Psoas muscle (tissue), 8 donors: Measurements from ENCODE around the gene SEMA3F. TPM values are rescaled to one million over a fixed set of nuclear protein-coding genes. Genes with fewer than 3 reads are reported as not detected.

Source experiments
- ATAC-seq, 4 donors: fragments of 200-7000 bp; cut with Tn5 transposase; one replicate each; pipeline ENCODE4 v1.9.1; 2020; ENCODE audit warnings: moderate library complexity in 3 of 4, mild to moderate bottlenecking in 2 of 4
- DNase-seq, 2 donors: peaks; one replicate each; pipeline ENCODE4 v3.0.0-alpha.2; 2020
- H3K27ac ChIP-seq: fragments of 200-600 bp; one replicate; pipeline ENCODE4 v1.8.0; 2022
- H3K27me3 ChIP-seq, 3 donors: fragments of 200-600 bp in 1 of 3; one replicate each; pipeline versions ENCODE4 v1.6.1 to v1.8.0; 2013 to 2022; ENCODE audit warnings: low read length in 2 of 3, mild to moderate bottlenecking in 2 of 3, moderate library complexity in 1 of 3; ENCODE audit not compliant: insufficient read depth in 3 of 3
- H3K36me3 ChIP-seq, 2 donors: fragments of 200-600 bp in 1 of 2; one replicate each; pipeline versions ENCODE4 v1.6.1 to v1.8.0; 2013 to 2022; ENCODE audit warnings: low read depth in 1 of 2, mild to moderate bottlenecking in 1 of 2, moderate library complexity in 1 of 2; ENCODE audit not compliant: insufficient read depth in 1 of 2
- H3K4me1 ChIP-seq: fragments of 200-600 bp; one replicate; pipeline ENCODE4 v1.8.0; 2022
- H3K4me3 ChIP-seq: fragments of 200-600 bp; one replicate; pipeline ENCODE4 v1.8.0; 2022; ENCODE audit warnings: mild to moderate bottlenecking
- H3K9me3 ChIP-seq: fragments of 200-600 bp; one replicate; pipeline ENCODE4 v1.8.0; 2022
- WGBS, 3 donors: extraction: QIAGEN DNeasy Blood & Tissue Kit; methylation state at CpG; one replicate each; pipeline versions ENCODE4 v1.1.6 to v1.1.7; 2013; 5-methylcytosine and 5-hydroxymethylcytosine counted together
- intact Hi-C, 2 donors: fragments of 100-400 bp; cut with DNase I; formaldehyde crosslinking; loops; one replicate each; pipeline versions ENCODE4 v1.11.0 to v1.14.2; 2022
- polyA plus RNA-seq, 3 donors: library from polyadenylated mRNA; stranded (reverse); fragments of 200-250 nt; gene quantifications; one replicate each; pipeline ENCODE4 v1.2.3, GENCODE V29; 2013
- total RNA-seq, 4 donors: library from RNA; stranded (reverse); fragmentation: NEBNext Ultra II Directional in 2 of 4; extraction: Animal tissue kit (Norgen Biotek cat#: 25700) in 2 of 4; gene quantifications; one replicate each; pipeline versions ENCODE4 v1.2.1 to v1.2.4, GENCODE V29; 2021 to 2023
- TF ChIP-seq, protein P1 (sequence below): fragments of 200-600 bp; IDR thresholded peaks from one replicate; pipeline ENCODE4 v1.8.0; 2022; ENCODE audit warnings: antibody characterized with exemption
- donor health status: healthy with polysubstance abuse.
- donor health status: DM: no; HTN: no; CAD: no; lungs with moderate emphysema.
- donor health status: Bipolar disorder and iron deficiency.
- donor health status: healthy.
- donor health status: DM: yes; HTN: yes; CAD: no.
- donor health status: DM: no; HTN: no; CAD: no.
- donor health status: DM: no; HTN: no; CAD: no.
- donor health status: DM: yes; HTN: yes; CAD: no.

SEMA3F gene
- total and polyA plus RNA-seq, 7 donors = 4.7 to 13.7 (median 7.6) TPM

- H3K27ac ChIP-seq = peak overlapping the region; percentile 78
- H3K4me1 ChIP-seq = peaks cover 12% of the 10 kb centered on the region
- no peaks in the 10 kb centered on the region for H3K36me3 ChIP-seq
- TF ChIP-seq, protein P1, sequence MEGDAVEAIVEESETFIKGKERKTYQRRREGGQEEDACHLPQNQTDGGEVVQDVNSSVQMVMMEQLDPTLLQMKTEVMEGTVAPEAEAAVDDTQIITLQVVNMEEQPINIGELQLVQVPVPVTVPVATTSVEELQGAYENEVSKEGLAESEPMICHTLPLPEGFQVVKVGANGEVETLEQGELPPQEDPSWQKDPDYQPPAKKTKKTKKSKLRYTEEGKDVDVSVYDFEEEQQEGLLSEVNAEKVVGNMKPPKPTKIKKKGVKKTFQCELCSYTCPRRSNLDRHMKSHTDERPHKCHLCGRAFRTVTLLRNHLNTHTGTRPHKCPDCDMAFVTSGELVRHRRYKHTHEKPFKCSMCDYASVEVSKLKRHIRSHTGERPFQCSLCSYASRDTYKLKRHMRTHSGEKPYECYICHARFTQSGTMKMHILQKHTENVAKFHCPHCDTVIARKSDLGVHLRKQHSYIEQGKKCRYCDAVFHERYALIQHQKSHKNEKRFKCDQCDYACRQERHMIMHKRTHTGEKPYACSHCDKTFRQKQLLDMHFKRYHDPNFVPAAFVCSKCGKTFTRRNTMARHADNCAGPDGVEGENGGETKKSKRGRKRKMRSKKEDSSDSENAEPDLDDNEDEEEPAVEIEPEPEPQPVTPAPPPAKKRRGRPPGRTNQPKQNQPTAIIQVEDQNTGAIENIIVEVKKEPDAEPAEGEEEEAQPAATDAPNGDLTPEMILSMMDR = no peak
- H3K9me3 ChIP-seq = no peaks in the 10 kb centered on the region
- intact Hi-C loops = no loop called here
- peak; percentile 75 to 87 (median 78) for ATAC-seq
- peak; percentile 49 to 81 for DNase-seq
- H3K4me3 ChIP-seq = peak overlapping the region; percentile 75
- peaks cover 0 to 3% (median 0%) of the 10 kb centered on the region in 3 donors for H3K27me3 ChIP-seq
- WGBS, 3 donors = 4 to 5% (median 5%) methylated on average over 48 to 67 of the region's 67 CpGs
Measured at GRCh38 chr3:50205413-50206276, 50.5 kb downstream of the SEMA3F start.

DNA sequence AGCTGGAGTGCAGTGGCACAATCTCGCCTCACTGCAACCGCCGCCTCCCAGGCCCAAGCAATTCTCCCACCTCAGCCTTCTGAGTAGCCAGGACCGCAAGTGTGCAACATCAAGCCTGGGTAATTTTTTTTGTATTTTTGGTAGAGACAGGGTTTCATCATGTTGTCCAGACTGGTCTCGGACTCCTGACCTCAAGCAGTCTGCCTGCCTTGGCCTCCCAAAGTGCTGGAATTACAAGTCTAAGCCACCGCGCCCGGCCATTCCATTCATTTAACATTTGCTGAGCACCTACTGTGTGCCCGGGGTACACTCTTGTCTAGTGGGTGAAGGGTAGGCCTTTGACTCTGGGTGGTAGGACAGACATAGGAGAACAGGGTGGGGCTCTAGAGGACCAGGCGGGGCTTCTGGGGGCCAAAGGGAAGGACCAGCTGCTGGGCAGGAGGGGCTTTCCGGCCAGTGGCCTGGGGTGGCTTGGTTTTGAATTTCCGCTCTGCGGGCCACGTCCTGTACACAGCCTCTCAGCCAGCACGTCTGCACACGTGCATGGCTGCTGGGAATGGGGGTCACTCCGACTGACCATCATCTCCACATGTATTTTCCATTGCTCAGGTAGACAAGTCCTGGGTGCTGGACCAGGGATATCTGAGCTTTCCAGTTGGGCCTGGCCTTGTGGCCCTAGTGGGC is 52.4 kb downstream of the SEMA3F start:
- intact Hi-C loops = no loop called here

GRCh38 chr3:50208677-50209344 is 53.7 kb downstream of the SEMA3F start:
- no peaks in the 10 kb centered on the region for H3K9me3 ChIP-seq
- ATAC-seq (no peak), DNase-seq (no peak)
- no peak overlapping the region for H3K4me3 ChIP-seq
- no peak overlapping the region for H3K27ac ChIP-seq
- peaks cover 24% of the 10 kb centered on the region for H3K4me1 ChIP-seq
- intact Hi-C loops = no loop called here
- H3K27me3 ChIP-seq = no peaks in the 10 kb centered on the region
- 59 to 68% (median 61%) methylated on average over 14 of the region's 14 CpGs for WGBS, 3 donors
- no peaks in the 10 kb centered on the region for H3K36me3 ChIP-seq
- TF ChIP-seq, protein P1 = no peak

More for the DNA sequence above, 52.4 kb downstream of the SEMA3F start:
- peak in 1 of 4 donors; percentile 24 for ATAC-seq
- H3K9me3 ChIP-seq = no peaks in the 10 kb centered on the region
- no peaks in the 10 kb centered on the region for H3K36me3 ChIP-seq
- TF ChIP-seq, protein P1 = no peak
- peaks cover 18% of the 10 kb centered on the region for H3K4me1 ChIP-seq
- H3K27ac ChIP-seq = peak overlapping the region; percentile 36
- WGBS, 3 donors = 58 to 74% (median 66%) methylated on average over 16 to 17 of the region's 17 CpGs
- peaks cover 0 to 3% (median 0%) of the 10 kb centered on the region in 3 donors for H3K27me3 ChIP-seq
- no peak overlapping the region for H3K4me3 ChIP-seq
- no peak for DNase-seq

DNA sequence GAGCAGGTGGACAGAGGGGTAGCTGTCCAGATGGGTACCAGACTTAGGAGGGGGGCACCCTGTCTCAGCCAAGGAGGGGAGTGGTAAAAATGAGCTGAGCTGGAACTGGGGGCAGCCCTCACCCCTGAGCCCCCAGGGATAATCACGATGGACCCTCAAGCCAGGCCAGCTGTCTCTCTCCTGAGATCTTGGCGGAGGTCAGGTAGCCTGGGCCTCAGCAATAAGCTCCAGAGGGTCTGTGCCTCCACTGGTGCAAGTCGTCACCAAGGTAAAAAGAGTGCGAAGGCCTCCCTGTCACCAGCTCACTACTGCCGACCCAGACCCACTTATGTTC is 55.0 kb downstream of the SEMA3F start:
- ATAC-seq = no peak
- no peaks in the 10 kb centered on the region for H3K9me3 ChIP-seq
- TF ChIP-seq, protein P1 = no peak
- WGBS, 3 donors = 84 to 88% (median 86%) methylated on average over 5 of the region's 5 CpGs
- no peak overlapping the region for H3K27ac ChIP-seq
- H3K4me3 ChIP-seq = no peak overlapping the region
- no peak for DNase-seq
- no peaks in the 10 kb centered on the region for H3K36me3 ChIP-seq
- H3K27me3 ChIP-seq = no peaks in the 10 kb centered on the region
- intact Hi-C loops = no loop called here
- H3K4me1 ChIP-seq = peaks cover 24% of the 10 kb centered on the region
